LNCAP (cell line): ENCODE data around the gene ADAMTS9.

Source experiments
- TF ChIP-seq, protein P1 (sequence below): fragments of 450-650 bp; IDR thresholded peaks from 2 replicates; pipeline ENCODE4 v1.5.1; 2017; ENCODE audit warnings: mild to moderate bottlenecking

The ADAMTS9 gene

DNA sequence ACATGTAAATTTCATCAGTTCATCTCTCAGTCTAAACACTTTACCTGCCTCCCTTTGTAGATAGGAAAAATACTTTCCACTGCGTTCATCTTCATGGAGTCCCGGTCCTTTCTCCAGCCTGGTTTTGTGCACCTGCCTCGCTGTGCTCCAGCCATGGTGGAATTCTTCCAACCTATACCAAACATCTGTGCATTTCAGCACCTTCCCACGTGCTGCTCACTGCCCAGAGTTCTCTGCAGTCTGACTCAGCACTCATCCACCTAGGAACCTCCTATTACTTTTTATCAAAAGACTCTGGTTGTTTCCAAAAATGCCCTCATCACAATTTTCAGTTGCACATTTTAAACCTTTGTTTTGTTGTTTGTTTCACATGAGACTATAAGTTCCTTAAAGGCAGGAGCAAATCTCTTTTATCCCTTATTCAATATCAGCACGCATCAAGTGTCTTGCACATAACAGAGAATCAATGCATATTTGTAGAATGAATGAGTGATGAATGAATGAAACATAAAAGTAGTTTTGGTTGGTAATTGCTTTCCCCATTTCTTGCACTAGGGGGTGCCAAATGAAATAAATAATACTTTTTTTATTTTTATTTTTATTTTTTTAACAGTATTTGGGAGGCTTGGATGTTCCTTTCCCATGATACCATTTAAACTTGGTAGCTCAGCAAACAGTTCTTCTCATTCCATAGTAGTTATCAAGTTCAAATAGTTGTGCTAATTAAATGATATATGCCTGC, 30.2 kb upstream of the ADAMTS9 start:
- TF ChIP-seq, protein P1, sequence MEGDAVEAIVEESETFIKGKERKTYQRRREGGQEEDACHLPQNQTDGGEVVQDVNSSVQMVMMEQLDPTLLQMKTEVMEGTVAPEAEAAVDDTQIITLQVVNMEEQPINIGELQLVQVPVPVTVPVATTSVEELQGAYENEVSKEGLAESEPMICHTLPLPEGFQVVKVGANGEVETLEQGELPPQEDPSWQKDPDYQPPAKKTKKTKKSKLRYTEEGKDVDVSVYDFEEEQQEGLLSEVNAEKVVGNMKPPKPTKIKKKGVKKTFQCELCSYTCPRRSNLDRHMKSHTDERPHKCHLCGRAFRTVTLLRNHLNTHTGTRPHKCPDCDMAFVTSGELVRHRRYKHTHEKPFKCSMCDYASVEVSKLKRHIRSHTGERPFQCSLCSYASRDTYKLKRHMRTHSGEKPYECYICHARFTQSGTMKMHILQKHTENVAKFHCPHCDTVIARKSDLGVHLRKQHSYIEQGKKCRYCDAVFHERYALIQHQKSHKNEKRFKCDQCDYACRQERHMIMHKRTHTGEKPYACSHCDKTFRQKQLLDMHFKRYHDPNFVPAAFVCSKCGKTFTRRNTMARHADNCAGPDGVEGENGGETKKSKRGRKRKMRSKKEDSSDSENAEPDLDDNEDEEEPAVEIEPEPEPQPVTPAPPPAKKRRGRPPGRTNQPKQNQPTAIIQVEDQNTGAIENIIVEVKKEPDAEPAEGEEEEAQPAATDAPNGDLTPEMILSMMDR: peak; percentile 55

DNA sequence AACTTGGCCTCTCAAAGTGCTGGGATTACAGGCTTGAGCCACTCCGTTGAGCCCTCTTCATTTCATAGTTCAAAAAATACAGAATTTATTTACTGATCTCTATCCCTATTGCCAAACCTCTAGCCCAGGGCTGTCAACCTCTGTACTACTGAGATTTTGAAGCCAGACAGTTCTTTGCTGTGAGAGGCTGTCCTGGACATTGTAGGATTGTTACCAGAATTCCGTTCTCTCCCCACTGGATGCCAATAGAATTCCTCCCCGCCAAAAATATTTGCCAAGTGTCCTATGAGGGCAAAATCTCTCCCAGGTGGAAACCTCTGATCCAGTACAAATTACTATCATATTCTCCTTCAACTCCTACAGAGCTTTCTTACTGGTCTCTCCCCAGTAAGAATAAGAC, 29.6 kb upstream of the ADAMTS9 start:
- TF ChIP-seq, protein P1: no peak

DNA sequence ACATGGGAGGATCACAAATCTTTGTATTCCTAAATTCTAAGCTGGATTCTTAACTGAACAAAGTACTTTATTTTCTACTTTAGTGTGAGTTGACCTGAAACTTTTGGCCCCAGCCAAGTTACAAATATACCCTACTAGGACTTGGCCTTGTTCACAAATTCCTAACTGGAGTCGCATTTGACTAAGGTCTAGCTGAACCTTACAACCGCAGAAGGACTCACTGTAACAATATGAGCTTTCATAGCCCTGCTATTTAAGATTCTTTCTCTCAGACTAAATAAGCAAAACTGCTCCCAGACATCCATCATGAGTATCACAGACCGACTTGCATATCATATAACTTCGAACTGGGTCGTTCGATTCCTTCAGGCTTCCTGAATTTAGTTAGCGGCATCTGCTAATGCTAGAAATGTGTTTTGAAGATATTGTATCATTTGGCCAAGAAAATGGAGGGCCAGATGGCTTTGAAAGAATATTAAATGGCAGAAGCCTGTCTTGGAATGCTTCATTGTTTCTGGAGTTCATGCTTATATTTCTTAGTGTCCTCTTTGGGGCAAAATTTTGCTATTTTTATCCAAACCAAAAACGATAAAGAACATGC, 28.4 kb upstream of the ADAMTS9 start:
- TF ChIP-seq, protein P1: no peak

DNA sequence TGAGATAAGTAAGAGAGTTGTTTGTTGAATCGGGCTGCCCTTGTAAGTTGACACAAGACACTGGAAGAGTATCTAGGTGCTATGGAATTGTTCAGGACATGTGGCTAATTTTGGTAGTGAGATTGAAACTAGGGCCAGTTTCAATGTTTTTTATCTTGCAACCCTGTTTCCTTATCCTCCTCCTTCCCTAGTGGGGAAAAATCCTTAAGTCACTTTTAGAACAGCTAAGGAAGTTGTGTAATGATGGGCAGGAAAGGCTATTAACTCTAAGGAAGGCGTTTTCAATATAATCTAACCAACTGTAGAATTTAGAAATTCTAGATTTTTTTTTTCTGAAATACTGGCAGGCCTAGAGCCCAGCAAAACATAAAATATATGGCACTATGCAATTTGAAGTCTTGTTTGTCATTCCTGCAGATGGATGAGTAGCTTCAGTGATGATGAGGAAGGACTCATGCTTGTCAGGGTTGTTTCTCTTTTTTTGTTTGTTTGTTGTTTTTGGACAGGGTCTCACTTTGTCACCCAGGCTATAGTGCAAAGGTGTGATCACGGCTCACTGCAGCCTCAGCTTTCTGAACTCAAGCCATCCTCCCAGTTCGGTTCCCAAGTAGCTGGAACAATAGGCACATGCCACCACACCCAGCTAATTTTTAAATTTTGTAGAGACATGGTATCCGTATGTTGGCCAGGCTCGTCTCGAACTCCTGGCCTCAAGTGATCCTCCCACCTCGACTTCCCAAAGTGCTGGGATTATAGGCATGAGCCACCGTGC, 27.6 kb upstream of the ADAMTS9 start:
- TF ChIP-seq, protein P1: no peak

- TF ChIP-seq, protein P1: no peak
Observed at GRCh38 chr3:64708456-64708855, 20.7 kb upstream of the ADAMTS9 start.

GRCh38 chr3:64705946-64706345, 18.1 kb upstream of the ADAMTS9 start:
- TF ChIP-seq, protein P1: no peak

GRCh38 chr3:64696896-64697295, 9.1 kb upstream of the ADAMTS9 start:
- TF ChIP-seq, protein P1: no peak
